Prostate gland (tissue), 2 donors: ENCODE results near the gene TTYH3. TPM values are rescaled to one million over a fixed set of nuclear protein-coding genes. Genes with fewer than 3 reads are reported as not detected.

Experiments
- DNase-seq: peaks from one replicate; pipeline ENCODE4 v3.0.0-alpha.2; 2019; ENCODE audit warnings: low spot score
- H3K27ac ChIP-seq, 2 donors: fragments of 200-600 bp; sonication (generic); 2 replicates each; pipeline ENCODE4 v1.5.1; 2017 to 2019
- H3K27me3 ChIP-seq: fragments of 200-600 bp; sonication (generic); replicated peaks from 2 replicates; pipeline ENCODE4 v1.5.1; 2019; ENCODE audit not compliant: insufficient read depth
- H3K36me3 ChIP-seq, 2 donors: fragments of 200-600 bp; sonication (generic); 1 replicate in 1 of 2; 2 replicates in 1 of 2; pipeline versions ENCODE4 v1.5.1 to v1.8.1; 2017 to 2019
- H3K4me1 ChIP-seq: fragments of 200-600 bp; sonication (generic); replicated peaks from 2 replicates; pipeline ENCODE4 v1.5.1; 2019
- H3K4me3 ChIP-seq, 2 donors: fragments of 200-600 bp; sonication (generic); 2 replicates each; pipeline ENCODE4 v1.5.1; 2017 to 2019
- H3K9me3 ChIP-seq: fragments of 200-600 bp; sonication (generic); 2 replicates; pipeline ENCODE4 v1.5.1; 2017
- CTCF ChIP-seq, 4 experiments: fragments of 200-600 bp in 2 of 4; fragments of 450-650 bp in 2 of 4; sonication (generic) in 2 of 4; IDR thresholded peaks; 1 replicate in 3 of 4; 2 replicates in 1 of 4; pipeline ENCODE4 v1.5.1; 2016 to 2019; ENCODE audit warnings: antibody characterized with exemption in 4 of 4, mild to moderate bottlenecking in 2 of 4, moderate library complexity in 2 of 4
- POLR2A ChIP-seq: fragments of 450-650 bp; IDR thresholded peaks from one replicate; pipeline ENCODE4 v1.6.1; 2016; ENCODE audit warnings: antibody characterized with exemption, mild to moderate bottlenecking
- POLR2AphosphoS5 ChIP-seq: sonication (generic); formaldehyde crosslinking; IDR thresholded peaks from one replicate; pipeline ENCODE4 v1.6.1; 2017; ENCODE audit warnings: antibody characterized with exemption
- WGBS: methylation state at CpG from one replicate; pipeline ENCODE4 v1.1.5; 2018; 5-methylcytosine and 5-hydroxymethylcytosine counted together
- intact Hi-C: fragments of 100-400 bp; cut with DNase I; formaldehyde crosslinking; loops from one replicate; pipeline ENCODE4 v1.14.2; 2022
- total RNA-seq, 2 donors: library from RNA; depleted of rRNA; stranded (reverse); fragments of >200 nt; gene quantifications; one replicate each; pipeline ENCODE4 v1.1.0, GENCODE V29; 2016

TTYH3 gene
- total RNA-seq, 2 donors from 2014 or later: 30.1 to 76.2 TPM

DNA sequence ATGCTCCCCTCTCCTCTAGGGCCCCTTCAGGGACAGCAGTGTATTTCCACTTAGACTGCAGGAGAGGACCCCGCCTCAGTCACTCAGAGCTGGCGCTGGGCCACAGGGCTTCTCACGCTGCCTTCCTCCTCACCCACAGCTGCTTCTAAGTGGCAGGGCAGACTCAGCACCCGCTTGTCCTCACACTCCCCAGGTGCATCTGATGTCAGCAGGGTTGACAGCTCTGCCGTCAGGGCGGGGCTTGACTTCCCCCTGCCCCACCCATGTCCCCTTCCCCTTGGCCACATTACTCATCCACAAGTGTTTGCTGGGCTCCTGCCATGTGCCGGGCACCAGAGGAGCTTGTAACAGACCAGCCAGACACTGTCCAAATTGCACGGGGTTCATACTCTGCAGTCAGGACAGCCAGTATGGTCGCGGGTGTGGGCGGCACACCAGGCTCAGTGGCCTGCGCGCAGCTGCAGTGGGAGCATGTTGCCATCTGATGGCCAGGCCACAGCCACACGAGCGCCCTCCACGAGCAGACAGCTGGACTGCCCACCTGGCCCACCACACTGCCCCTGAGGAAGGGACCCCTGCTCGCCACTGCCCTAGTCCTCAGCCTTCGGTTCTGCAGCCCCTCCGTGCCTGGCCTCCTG is 29.3 kb upstream of the TTYH3 start:
- Histone ChIP-seq H3K27ac (no peak overlapping the region), H3K4me1 (no peaks in the 10 kb centered on the region), H3K36me3 (peaks cover 0 to 9% of the 10 kb centered on the region in 2 donors), H3K27me3 (no peaks in the 10 kb centered on the region), H3K9me3 (no peaks in the 10 kb centered on the region), H3K4me3 (no peak overlapping the region)
- TF ChIP-seq POLR2A (no peak), POLR2AphosphoS5 (no peak), CTCF (IDR thresholded peaks at IDR 0.05) (no peak)
- WGBS: 81% methylated on average over 19 of the region's 19 CpGs
- no peak for DNase-seq
- intact Hi-C loops: no loop called here

- H3K27ac ChIP-seq: no peak overlapping the region
- no peaks in the 10 kb centered on the region for H3K4me1 ChIP-seq
- intact Hi-C loops: no loop called here
- TF ChIP-seq POLR2A (no peak), CTCF (IDR thresholded peaks at IDR 0.05) (no peak), POLR2AphosphoS5 (no peak)
- no peak for DNase-seq
- 88% methylated on average over 31 of the region's 35 CpGs for WGBS
- no peak overlapping the region for H3K4me3 ChIP-seq
- no peaks in the 10 kb centered on the region for H3K9me3 ChIP-seq
- peaks cover 0 to 8% of the 10 kb centered on the region in 2 donors for H3K36me3 ChIP-seq
- H3K27me3 ChIP-seq: no peaks in the 10 kb centered on the region
Measured at GRCh38 chr7:2603044-2603965, 28.5 kb upstream of the TTYH3 start.

- Histone ChIP-seq H3K27me3 (no peaks in the 10 kb centered on the region), H3K4me1 (no peaks in the 10 kb centered on the region), H3K36me3 (no peaks in the 10 kb centered on the region), H3K9me3 (no peaks in the 10 kb centered on the region), H3K4me3 (no peak overlapping the region), H3K27ac (no peak overlapping the region)
- no peak for TF ChIP-seq CTCF (IDR thresholded peaks at IDR 0.05)
- TF ChIP-seq POLR2AphosphoS5: no peak
- no peak for TF ChIP-seq POLR2A
- DNase-seq: no peak
- 88% methylated on average over 29 of the region's 29 CpGs for WGBS
- intact Hi-C loops: no loop called here
Measured at GRCh38 chr7:2604608-2605174, 27.1 kb upstream of the TTYH3 start.

DNA sequence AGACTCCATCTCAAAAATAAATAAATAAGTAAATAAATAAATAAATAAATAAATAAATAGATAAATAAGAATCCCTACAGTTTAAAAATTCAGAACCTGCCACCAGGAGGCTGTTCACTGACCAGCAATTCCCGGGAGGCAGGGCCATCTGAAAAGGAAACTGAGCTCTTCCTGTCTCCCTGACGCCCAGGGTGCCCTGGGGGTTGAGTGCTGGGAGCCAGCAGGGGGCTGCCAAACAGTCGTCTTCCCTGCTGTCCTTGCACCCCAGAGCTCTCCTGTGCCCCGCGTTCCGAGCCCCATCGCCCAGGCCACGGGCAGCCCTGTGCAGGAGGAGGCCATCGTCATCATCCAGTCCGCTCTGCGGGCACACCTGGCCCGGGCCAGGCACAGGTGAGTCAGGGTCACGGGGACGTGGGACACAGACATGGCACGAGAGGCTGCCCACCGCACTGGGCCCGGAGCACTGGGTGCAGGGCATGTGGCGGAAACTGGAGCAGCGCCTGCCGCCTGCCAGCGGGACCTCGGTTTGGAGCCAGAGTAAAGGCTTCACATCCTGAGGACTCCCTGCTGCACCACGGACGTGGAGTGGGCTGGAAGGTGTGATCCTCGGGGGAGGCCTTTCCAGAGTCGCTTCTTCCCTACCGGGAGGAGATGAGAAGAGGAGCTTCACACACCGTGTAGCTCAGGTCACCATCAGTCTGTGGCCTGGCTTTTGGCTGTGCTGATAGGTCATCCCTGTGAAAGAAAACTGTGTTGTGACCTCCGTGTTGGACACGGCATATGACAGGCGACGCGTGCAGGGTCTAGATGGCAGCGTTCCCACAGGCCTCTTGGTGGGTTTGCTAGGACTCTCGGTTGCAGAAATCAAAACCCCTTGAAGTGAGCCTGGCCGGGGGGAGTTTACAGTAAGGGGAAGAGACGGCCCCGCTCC is 25.9 kb upstream of the TTYH3 start:
- Histone ChIP-seq H3K4me1 (no peaks in the 10 kb centered on the region), H3K27ac (no peak overlapping the region), H3K4me3 (no peak overlapping the region), H3K27me3 (no peaks in the 10 kb centered on the region), H3K36me3 (no peaks in the 10 kb centered on the region), H3K9me3 (no peaks in the 10 kb centered on the region)
- TF ChIP-seq POLR2AphosphoS5 (no peak), CTCF (IDR thresholded peaks at IDR 0.05) (no peak), POLR2A (no peak)
- intact Hi-C loops: no loop called here
- WGBS: 90% methylated on average over 38 of the region's 38 CpGs
- DNase-seq: no peak
